Stimulated activated CD4-positive, alpha-beta T cell treated with anti-CD3 and anti-CD28 coated beads, TNF-alpha, amount 100 ng/mL, for 4 hours (primary cell): ENCODE results near the gene C17orf100.

Experiments
- DNase-seq, 3 experiments: peaks; one replicate each; pipeline ENCODE4 v3.0.0-alpha.2; 2020; ENCODE audit warnings: low read depth in 3 of 3

C17orf100 gene

GRCh38 chr17:6651354-6651918 lies at the start of gene C17orf100, which contains the start of gene MED31:
C17orf100 (plus strand) TSS chr17:6651762; CDS start chr17:6651914, 152 bp downstream.
MED31 (minus strand) TSS chr17:6651605; CDS start chr17:6651528, 77 bp downstream.
- peak; percentile 87 to 90 (median 89) for DNase-seq

- DNase-seq = no peak
Observed at GRCh38 chr17:6602141-6602540, 49.4 kb upstream of the C17orf100 start.

- no peak for DNase-seq
Observed at GRCh38 chr17:6603744-6604325, 47.7 kb upstream of the C17orf100 start.

- DNase-seq = no peak
Observed at GRCh38 chr17:6605142-6605541, 46.4 kb upstream of the C17orf100 start.

GRCh38 chr17:6608321-6608720 lies 43.2 kb upstream of the C17orf100 start:
- DNase-seq = no peak

GRCh38 chr17:6610011-6610410 lies 41.6 kb upstream of the C17orf100 start:
- DNase-seq = no peak

- no peak for DNase-seq
Observed at GRCh38 chr17:6611231-6611630, 40.3 kb upstream of the C17orf100 start.

GRCh38 chr17:6623941-6624340 lies 27.6 kb upstream of the C17orf100 start:
- no peak for DNase-seq

GRCh38 chr17:6626616-6627015 lies 24.9 kb upstream of the C17orf100 start:
- DNase-seq = no peak

GRCh38 chr17:6627019-6627418 lies 24.5 kb upstream of the C17orf100 start:
- DNase-seq = no peak

GRCh38 chr17:6630390-6630789 lies 21.2 kb upstream of the C17orf100 start:
- no peak for DNase-seq

GRCh38 chr17:6632530-6632929 lies 19.0 kb upstream of the C17orf100 start:
- no peak for DNase-seq

GRCh38 chr17:6633263-6633662 lies 18.3 kb upstream of the C17orf100 start:
- no peak for DNase-seq

GRCh38 chr17:6636105-6636504 lies 15.5 kb upstream of the C17orf100 start:
- no peak for DNase-seq

GRCh38 chr17:6636616-6637457 lies 14.7 kb upstream of the C17orf100 start:
- no peak for DNase-seq

GRCh38 chr17:6637458-6637840 lies 14.1 kb upstream of the C17orf100 start:
- DNase-seq = no peak

- DNase-seq = no peak
Observed at GRCh38 chr17:6638046-6638908, 13.3 kb upstream of the C17orf100 start.

GRCh38 chr17:6639014-6639585 lies 12.5 kb upstream of the C17orf100 start:
- DNase-seq = no peak

- peak in 1 of 3 experiments; percentile 29 for DNase-seq
Observed at GRCh38 chr17:6639586-6640535, 11.7 kb upstream of the C17orf100 start.

- DNase-seq = peak; percentile 77 to 90 (median 83)
Observed at GRCh38 chr17:6640536-6641246, 10.9 kb upstream of the C17orf100 start, which contains the start of the genes KIAA0753 and TXNDC17. KIAA0753 (minus strand) TSS chr17:6640711; CDS start chr17:6635103, 5,608 bp downstream. TXNDC17 (plus strand) TSS chr17:6641060; CDS start chr17:6641083, 23 bp downstream.
